Superior temporal gyrus (tissue), 1 donor: ENCODE measurements around the gene ADH4.
"Not testable (repeated sequence)": the region's sequence is repeated elsewhere in the genome, so short reads cannot be mapped to it uniquely, and the experiment has no call there.

Experiments used
- DNase-seq: peaks from one replicate; pipeline ENCODE4 v3.0.0-alpha.2; 2016; ENCODE audit errors: extremely low spot score

Gene ADH4

GRCh38 chr4:99080869-99081268 is 63.2 kb downstream of the ADH4 start:
- not testable (repeated sequence) for DNase-seq

- no peak for DNase-seq
These were observed 64.3 kb downstream of the ADH4 start for GRCh38 chr4:99079625-99080295.

GRCh38 chr4:99078931-99079624 is 65.0 kb downstream of the ADH4 start:
- no peak for DNase-seq

GRCh38 chr4:99078336-99078735 is 65.8 kb downstream of the ADH4 start:
- DNase-seq: no peak

- no peak for DNase-seq
These were observed 66.9 kb downstream of the ADH4 start for GRCh38 chr4:99077177-99077576.

- no peak for DNase-seq
These were observed 67.7 kb downstream of the ADH4 start for GRCh38 chr4:99076292-99076976.

- DNase-seq: no peak
These were observed 69.3 kb downstream of the ADH4 start for GRCh38 chr4:99074816-99075215.
